Activated naive CD8-positive, alpha-beta T cell treated with anti-CD3 and anti-CD28 coated beads, Interleukin-2, amount 50 U/mL, for 16 hours (primary cell): Measurements from ENCODE around the gene E2F6.
"Not testable (repeated sequence)": the region's sequence is repeated elsewhere in the genome, so short reads cannot be mapped to it uniquely, and the experiment has no call there.

Experiments used
- DNase-seq: peaks from one replicate; pipeline ENCODE4 v3.0.0-alpha.2; 2020; ENCODE audit warnings: low read depth, low spot score

The E2F6 gene

GRCh38 chr2:11414372-11415124 is 51.4 kb downstream of the E2F6 start:
- DNase-seq, result no peak

- no peak for DNase-seq
Observed at GRCh38 chr2:11412449-11412810, 53.5 kb downstream of the E2F6 start.

- DNase-seq, result no peak
Observed at GRCh38 chr2:11411768-11412448, 54.1 kb downstream of the E2F6 start.

GRCh38 chr2:11411244-11411643 is 54.7 kb downstream of the E2F6 start:
- DNase-seq, result no peak

- DNase-seq, result no peak
Observed at GRCh38 chr2:11410101-11410500, 55.9 kb downstream of the E2F6 start.

- DNase-seq, result no peak
Observed at GRCh38 chr2:11409572-11409959, 56.4 kb downstream of the E2F6 start.

- DNase-seq, result no peak
Observed at GRCh38 chr2:11408959-11409571, 56.9 kb downstream of the E2F6 start.

GRCh38 chr2:11407413-11407812 is 58.5 kb downstream of the E2F6 start:
- no peak for DNase-seq

GRCh38 chr2:11406958-11407381 is 59.0 kb downstream of the E2F6 start:
- DNase-seq, result no peak

- DNase-seq, result no peak
Observed at GRCh38 chr2:11406267-11406957, 59.5 kb downstream of the E2F6 start.

GRCh38 chr2:11405599-11406266 is 60.2 kb downstream of the E2F6 start:
- no peak for DNase-seq

GRCh38 chr2:11405074-11405406 is 60.9 kb downstream of the E2F6 start:
- not testable (repeated sequence) for DNase-seq

GRCh38 chr2:11404376-11405073 is 61.4 kb downstream of the E2F6 start:
- no peak for DNase-seq

GRCh38 chr2:11402436-11402835 is 63.5 kb downstream of the E2F6 start:
- no peak for DNase-seq

- no peak for DNase-seq
Observed at GRCh38 chr2:11399438-11399762, 66.6 kb downstream of the E2F6 start.

GRCh38 chr2:11398750-11399437 is 67.1 kb downstream of the E2F6 start:
- no peak for DNase-seq

GRCh38 chr2:11397513-11397912 is 68.4 kb downstream of the E2F6 start:
- DNase-seq, result no peak

GRCh38 chr2:11396467-11397445 is 69.2 kb downstream of the E2F6 start:
- DNase-seq, result no peak

GRCh38 chr2:11396021-11396420 is 69.9 kb downstream of the E2F6 start:
- no peak for DNase-seq

- no peak for DNase-seq
Observed at GRCh38 chr2:11395389-11395788, 70.6 kb downstream of the E2F6 start.
